ENCODE measurements around the gene MUC5B.
"Not testable (repeated sequence)": the region's sequence is repeated elsewhere in the genome, so short reads cannot be mapped to it uniquely, and the experiment has no call there.

The MUC5B gene

GRCh38 chr11:1178906-1179305, 44.0 kb upstream of the MUC5B start:
- Histone ChIP-seq H3K9me3 (replicated peaks; ENCODE audit: low read length) (peaks cover 10% of the 10 kb centered on the region), H3K4me2 (ENCODE audit: low read length) (no peak overlapping the region), H3K9ac (ENCODE audit: low read depth, low read length) (no peak overlapping the region), H3K27me3 (ENCODE audit: control insufficient read depth, insufficient read depth, low read length) (no peaks in the 10 kb centered on the region), H3K4me1 (ENCODE audit: control insufficient read depth, insufficient read depth, low read length) (no peaks in the 10 kb centered on the region), H3K4me3 (ENCODE audit: low read length) (no peak overlapping the region), H3K36me3 (ENCODE audit: insufficient read depth, low read length) (no peaks in the 10 kb centered on the region)

- Histone ChIP-seq H3K4me2 (ENCODE audit: low read length) (no peak overlapping the region), H3K36me3 (ENCODE audit: insufficient read depth, low read length) (no peaks in the 10 kb centered on the region), H3K9ac (ENCODE audit: low read depth, low read length) (no peak overlapping the region), H3K4me3 (ENCODE audit: low read length) (no peak overlapping the region), H3K9me3 (replicated peaks; ENCODE audit: low read length) (peaks cover 8% of the 10 kb centered on the region), H3K27me3 (ENCODE audit: control insufficient read depth, insufficient read depth, low read length) (no peaks in the 10 kb centered on the region), H3K4me1 (ENCODE audit: control insufficient read depth, insufficient read depth, low read length) (no peaks in the 10 kb centered on the region)
Measured at GRCh38 chr11:1179641-1180040, 43.2 kb upstream of the MUC5B start.

- H3K36me3 ChIP-seq (ENCODE audit: insufficient read depth, low read length), result no peaks in the 10 kb centered on the region
- peaks cover 8% of the 10 kb centered on the region for H3K9me3 ChIP-seq (replicated peaks; ENCODE audit: low read length)
- no peak overlapping the region for H3K4me2 ChIP-seq (ENCODE audit: low read length)
- no peak overlapping the region for H3K9ac ChIP-seq (ENCODE audit: low read depth, low read length)
- no peak overlapping the region for H3K4me3 ChIP-seq (ENCODE audit: low read length)
- peaks cover 3% of the 10 kb centered on the region for H3K27me3 ChIP-seq (ENCODE audit: control insufficient read depth, insufficient read depth, low read length)
- no peaks in the 10 kb centered on the region for H3K4me1 ChIP-seq (ENCODE audit: control insufficient read depth, insufficient read depth, low read length)
Measured at GRCh38 chr11:1180171-1180570, 42.7 kb upstream of the MUC5B start.

- H3K9ac ChIP-seq (ENCODE audit: low read depth, low read length), result no peak overlapping the region
- peaks cover 6% of the 10 kb centered on the region for H3K27me3 ChIP-seq (ENCODE audit: control insufficient read depth, insufficient read depth, low read length)
- no peaks in the 10 kb centered on the region for H3K4me1 ChIP-seq (ENCODE audit: control insufficient read depth, insufficient read depth, low read length)
Measured at GRCh38 chr11:1180947-1181391, 41.9 kb upstream of the MUC5B start.

GRCh38 chr11:1181420-1181819, 41.4 kb upstream of the MUC5B start:
- peaks cover 6% of the 10 kb centered on the region for H3K27me3 ChIP-seq (ENCODE audit: control insufficient read depth, insufficient read depth, low read length)
- no peaks in the 10 kb centered on the region for H3K9me3 ChIP-seq (replicated peaks; ENCODE audit: low read length)

More at GRCh38 chr11:1180947-1181391, 41.9 kb upstream of the MUC5B start:
- H3K9me3 ChIP-seq (replicated peaks; ENCODE audit: low read length), result no peaks in the 10 kb centered on the region
- H3K4me3 ChIP-seq (ENCODE audit: low read length), result no peak overlapping the region
- H3K36me3 ChIP-seq (ENCODE audit: insufficient read depth, low read length), result no peaks in the 10 kb centered on the region
- no peak overlapping the region for H3K4me2 ChIP-seq (ENCODE audit: low read length)

GRCh38 chr11:1181853-1182535, 40.9 kb upstream of the MUC5B start:
- Histone ChIP-seq H3K4me3 (ENCODE audit: low read length) (no peak overlapping the region), H3K4me1 (ENCODE audit: control insufficient read depth, insufficient read depth, low read length) (no peaks in the 10 kb centered on the region), H3K9me3 (replicated peaks; ENCODE audit: low read length) (peaks cover 3% of the 10 kb centered on the region), H3K27me3 (ENCODE audit: control insufficient read depth, insufficient read depth, low read length) (peaks cover 6% of the 10 kb centered on the region), H3K4me2 (ENCODE audit: low read length) (no peak overlapping the region), H3K36me3 (ENCODE audit: insufficient read depth, low read length) (no peaks in the 10 kb centered on the region), H3K9ac (ENCODE audit: low read depth, low read length) (no peak overlapping the region)

More at GRCh38 chr11:1181420-1181819, 41.4 kb upstream of the MUC5B start:
- no peak overlapping the region for H3K4me3 ChIP-seq (ENCODE audit: low read length)
- H3K36me3 ChIP-seq (ENCODE audit: insufficient read depth, low read length), result no peaks in the 10 kb centered on the region
- H3K4me2 ChIP-seq (ENCODE audit: low read length), result no peak overlapping the region
- no peak overlapping the region for H3K9ac ChIP-seq (ENCODE audit: low read depth, low read length)
- H3K4me1 ChIP-seq (ENCODE audit: control insufficient read depth, insufficient read depth, low read length), result no peaks in the 10 kb centered on the region

GRCh38 chr11:1184139-1184538, 38.7 kb upstream of the MUC5B start:
- not testable (repeated sequence) for H3K9me3 ChIP-seq (replicated peaks; ENCODE audit: low read length); H3K4me2 ChIP-seq (ENCODE audit: low read length); H3K9ac ChIP-seq (ENCODE audit: low read depth, low read length); H3K4me3 ChIP-seq (ENCODE audit: low read length); H3K27me3 ChIP-seq (ENCODE audit: control insufficient read depth, insufficient read depth, low read length); H3K4me1 ChIP-seq (ENCODE audit: control insufficient read depth, insufficient read depth, low read length); H3K36me3 ChIP-seq (ENCODE audit: insufficient read depth, low read length)

GRCh38 chr11:1188451-1189130, 34.3 kb upstream of the MUC5B start:
- not testable (repeated sequence) for H3K4me2 ChIP-seq (ENCODE audit: low read length); H3K4me3 ChIP-seq (ENCODE audit: low read length); H3K4me1 ChIP-seq (ENCODE audit: control insufficient read depth, insufficient read depth, low read length); H3K9ac ChIP-seq (ENCODE audit: low read depth, low read length); H3K36me3 ChIP-seq (ENCODE audit: insufficient read depth, low read length); H3K9me3 ChIP-seq (replicated peaks; ENCODE audit: low read length); H3K27me3 ChIP-seq (ENCODE audit: control insufficient read depth, insufficient read depth, low read length)

- not testable (repeated sequence) for H3K36me3 ChIP-seq (ENCODE audit: insufficient read depth, low read length); H3K9ac ChIP-seq (ENCODE audit: low read depth, low read length); H3K4me3 ChIP-seq (ENCODE audit: low read length); H3K4me2 ChIP-seq (ENCODE audit: low read length); H3K27me3 ChIP-seq (ENCODE audit: control insufficient read depth, insufficient read depth, low read length); H3K4me1 ChIP-seq (ENCODE audit: control insufficient read depth, insufficient read depth, low read length); H3K9me3 ChIP-seq (replicated peaks; ENCODE audit: low read length)
Measured at GRCh38 chr11:1189816-1190215, 33.0 kb upstream of the MUC5B start.

- not testable (repeated sequence) for H3K27me3 ChIP-seq (ENCODE audit: control insufficient read depth, insufficient read depth, low read length); H3K4me2 ChIP-seq (ENCODE audit: low read length); H3K4me3 ChIP-seq (ENCODE audit: low read length); H3K9ac ChIP-seq (ENCODE audit: low read depth, low read length); H3K9me3 ChIP-seq (replicated peaks; ENCODE audit: low read length); H3K36me3 ChIP-seq (ENCODE audit: insufficient read depth, low read length); H3K4me1 ChIP-seq (ENCODE audit: control insufficient read depth, insufficient read depth, low read length)
Measured at GRCh38 chr11:1191786-1192470, 30.9 kb upstream of the MUC5B start.

- Histone ChIP-seq H3K4me2 (ENCODE audit: low read length) (no peak overlapping the region), H3K27me3 (ENCODE audit: control insufficient read depth, insufficient read depth, low read length) (no peaks in the 10 kb centered on the region), H3K9ac (ENCODE audit: low read depth, low read length) (no peak overlapping the region), H3K4me1 (ENCODE audit: control insufficient read depth, insufficient read depth, low read length) (no peaks in the 10 kb centered on the region), H3K36me3 (ENCODE audit: insufficient read depth, low read length) (no peaks in the 10 kb centered on the region), H3K9me3 (replicated peaks; ENCODE audit: low read length) (no peaks in the 10 kb centered on the region), H3K4me3 (ENCODE audit: low read length) (no peak overlapping the region)
Measured at GRCh38 chr11:1192741-1193325, 30.0 kb upstream of the MUC5B start.

Data from skeletal muscle satellite cell (primary cell).